LNCaP clone FGC (cell line): ENCODE results near the gene SRGAP3.

Source experiments
- DNase-seq: peaks from one replicate; pipeline ENCODE4 v3.0.0-alpha.2; 2011; ENCODE audit warnings: low read depth
- H3K4me3 ChIP-seq: 2 replicates; pipeline ENCODE4 v1.5.1; 2011; ENCODE audit warnings: mild to moderate bottlenecking, low read depth, low read length, control low read depth
- CTCF ChIP-seq: IDR thresholded peaks from 2 replicates; pipeline ENCODE4 v1.5.1; 2012; ENCODE audit warnings: mild to moderate bottlenecking; ENCODE audit not compliant: control insufficient read depth, insufficient read depth; ENCODE audit errors: extremely low read depth

SRGAP3 gene

GRCh38 chr3:9030034-9030433, 219.4 kb downstream of the SRGAP3 start:
- H3K4me3 ChIP-seq = no peak overlapping the region
- DNase-seq = no peak
- no peak for TF ChIP-seq CTCF

- peak; percentile 19 for DNase-seq
- no peak for TF ChIP-seq CTCF
- no peak overlapping the region for H3K4me3 ChIP-seq
Observed at GRCh38 chr3:9028134-9028533, 221.3 kb downstream of the SRGAP3 start.

DNA sequence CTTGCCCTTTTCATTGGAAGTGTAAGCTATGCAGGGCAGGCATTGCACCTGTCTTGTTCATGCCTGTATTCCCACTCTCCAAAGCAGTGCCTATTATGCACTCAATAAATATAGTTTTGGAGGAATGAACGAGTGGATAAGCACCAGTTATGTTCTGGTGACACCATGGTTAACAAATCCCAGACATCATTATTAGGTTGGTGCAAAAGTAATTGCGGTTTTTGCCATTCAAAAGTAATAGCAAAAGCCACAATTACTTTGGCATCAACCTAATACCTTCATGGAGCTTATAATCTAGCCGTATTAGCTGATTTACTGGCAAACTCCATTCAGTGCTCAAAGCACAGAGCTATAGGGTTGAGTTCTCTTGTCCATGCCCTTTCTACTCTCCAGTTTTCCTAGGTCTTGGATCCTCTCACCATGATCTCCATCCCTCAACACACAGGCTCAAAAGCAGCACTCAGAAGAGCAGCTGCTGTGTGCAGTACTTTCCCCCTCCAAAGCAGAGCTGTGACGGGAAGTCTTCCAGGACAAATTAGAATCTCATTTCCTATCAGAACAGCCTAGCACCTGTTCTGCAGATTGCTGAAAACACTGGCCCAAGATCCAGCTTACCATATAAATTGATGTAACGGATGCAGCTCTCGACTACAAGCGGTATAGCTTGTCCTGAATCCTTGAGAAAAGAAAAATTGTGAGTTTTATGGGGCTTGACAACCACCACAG, 223.0 kb downstream of the SRGAP3 start:
- no peak overlapping the region for H3K4me3 ChIP-seq
- DNase-seq = no peak
- TF ChIP-seq CTCF = no peak

- TF ChIP-seq CTCF = no peak
- no peak for DNase-seq
- H3K4me3 ChIP-seq = no peak overlapping the region
Observed at GRCh38 chr3:9024341-9024740, 225.1 kb downstream of the SRGAP3 start.

DNA sequence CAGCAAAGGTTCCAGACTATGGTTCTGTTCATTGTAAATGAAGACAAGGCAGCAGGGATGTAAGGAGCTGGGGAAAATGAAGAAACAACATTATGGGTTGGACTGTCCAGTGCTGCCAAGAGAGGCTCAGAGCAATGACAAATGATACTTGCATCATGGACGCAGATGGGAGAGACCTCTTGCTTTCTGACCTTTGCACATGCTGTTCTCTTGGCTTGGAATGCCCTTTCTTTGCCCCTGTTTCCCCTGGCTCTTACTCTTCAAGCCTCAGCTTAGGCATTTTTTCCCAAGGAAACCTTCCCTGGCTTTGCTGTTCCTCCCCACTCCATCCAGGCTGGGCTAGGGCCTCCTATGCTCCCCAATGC, 226.2 kb downstream of the SRGAP3 start:
- DNase-seq = no peak
- TF ChIP-seq CTCF = no peak
- no peak overlapping the region for H3K4me3 ChIP-seq

- no peak for TF ChIP-seq CTCF
- DNase-seq = no peak
- no peak overlapping the region for H3K4me3 ChIP-seq
Observed at GRCh38 chr3:9022305-9023225, 226.9 kb downstream of the SRGAP3 start.
